HG03280 (cell line): Measurements from ENCODE around the gene CES4A.
"Not testable (repeated sequence)": the region's sequence is repeated elsewhere in the genome, so short reads cannot be mapped to it uniquely, and the experiment has no call there.

ENCODE experiments used
- ATAC-seq: cut with Tn5 transposase; IDR thresholded peaks from one replicate; pipeline ENCODE4 v1.9.1; 2021; ENCODE audit warnings: mild to moderate bottlenecking, moderate library complexity; ENCODE audit not compliant: unreplicated experiment

Gene CES4A

DNA sequence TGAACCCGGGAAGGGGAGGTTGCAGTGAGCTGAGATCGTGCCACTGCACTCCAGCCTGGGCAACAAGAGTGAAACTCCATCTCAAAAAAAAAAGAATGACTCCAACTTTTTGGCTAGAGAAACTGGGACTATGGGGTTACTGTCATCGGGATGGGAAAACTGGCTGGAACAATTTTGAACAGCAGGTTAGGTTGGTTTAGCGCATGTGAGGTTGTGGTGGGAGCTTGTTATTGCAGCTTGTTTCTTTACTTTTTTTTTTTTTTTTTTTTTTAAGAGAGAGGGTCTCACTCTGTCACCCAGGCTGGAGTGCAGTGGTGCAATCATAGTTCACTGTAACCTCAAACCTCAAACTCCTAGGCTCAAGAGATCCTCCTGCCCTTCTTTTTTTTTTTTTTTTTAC lies 53.1 kb downstream of the CES4A start:
- ATAC-seq, result not testable (repeated sequence)

- ATAC-seq, result no peak
Measured at GRCh38 chr16:67043420-67043819, 55.0 kb downstream of the CES4A start.

GRCh38 chr16:67050796-67051195 lies 62.4 kb downstream of the CES4A start:
- ATAC-seq, result no peak

- ATAC-seq, result no peak
Measured at GRCh38 chr16:67052399-67052798, 64.0 kb downstream of the CES4A start.

GRCh38 chr16:67053767-67054334 lies 65.5 kb downstream of the CES4A start:
- no peak for ATAC-seq

DNA sequence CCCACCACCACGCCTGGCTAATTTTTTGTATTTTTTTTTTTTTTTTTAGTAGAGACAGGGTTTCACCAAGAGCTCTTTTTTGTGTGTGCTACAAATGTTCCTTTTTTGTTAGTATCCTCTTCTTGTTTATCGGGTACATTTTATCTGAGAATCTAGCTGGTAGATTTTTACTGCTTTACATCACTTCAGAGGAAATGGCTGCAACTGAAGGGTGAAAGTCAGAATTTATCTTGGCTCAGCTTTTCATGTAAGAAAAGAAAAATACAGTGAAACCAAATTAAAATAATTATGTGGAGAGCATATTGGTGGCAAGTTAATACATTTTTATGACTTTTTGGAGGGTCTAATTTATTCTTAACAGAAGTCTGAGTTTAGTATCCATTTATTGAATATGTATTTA lies 66.5 kb downstream of the CES4A start:
- no peak for ATAC-seq

DNA sequence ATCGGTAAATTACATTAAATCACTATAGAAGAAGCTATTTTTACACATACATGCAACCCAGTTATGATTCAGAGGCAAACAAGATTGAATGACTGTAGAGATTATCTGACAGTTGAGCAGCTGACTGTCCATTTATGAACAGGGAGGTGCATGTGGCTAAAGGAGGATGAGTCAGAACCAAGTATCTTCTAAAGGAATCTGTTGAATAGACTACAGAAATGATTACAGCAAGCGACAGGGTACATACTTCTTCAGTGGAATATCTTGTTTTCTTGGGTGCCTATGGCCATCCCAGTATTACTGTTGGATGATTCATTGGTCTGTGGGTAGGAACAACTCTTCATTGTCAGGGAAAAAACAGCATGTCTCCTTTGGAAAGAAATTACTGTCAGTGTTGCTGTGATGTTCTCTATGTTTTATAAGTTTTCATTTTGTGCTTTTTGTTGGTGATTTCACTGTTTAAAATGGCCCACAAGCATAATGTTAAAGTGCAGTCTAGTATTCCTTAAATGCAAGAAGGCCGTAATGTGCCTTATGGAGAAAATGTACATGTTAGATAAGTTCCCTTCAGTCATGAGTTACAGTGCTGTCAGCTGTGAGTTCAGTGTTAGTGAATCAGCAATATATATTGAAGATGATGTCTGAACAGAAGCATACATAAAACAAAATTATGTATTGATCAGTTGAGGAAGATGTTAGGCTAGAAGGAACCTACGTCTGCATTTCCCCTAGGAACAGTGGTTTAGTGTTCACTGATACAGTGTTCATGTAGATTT lies 67.5 kb downstream of the CES4A start:
- peak; percentile 47 for ATAC-seq
